ENCODE data around the gene INKA2.
"Not testable (repeated sequence)": the region's sequence is repeated elsewhere in the genome, so short reads cannot be mapped to it uniquely, and the experiment has no call there.

The INKA2 gene

DNA sequence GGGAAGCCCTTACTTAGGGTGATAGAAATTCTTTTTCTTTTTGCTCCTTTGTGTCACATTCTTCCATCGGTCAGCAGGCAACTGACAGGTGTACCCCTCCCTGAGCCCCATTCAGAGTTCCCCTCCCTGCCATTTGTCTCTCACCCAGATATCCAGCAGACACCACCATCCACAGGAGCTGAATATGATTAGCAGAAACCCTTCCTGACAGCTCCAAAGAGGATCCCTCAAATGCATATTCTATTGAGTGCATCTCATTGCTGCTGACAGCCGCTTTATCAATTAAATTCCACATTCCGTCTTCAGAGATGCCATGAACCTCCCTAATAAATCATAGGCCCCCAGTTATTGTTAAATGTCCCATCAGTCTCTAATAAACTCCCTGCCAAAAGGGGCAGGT, 10.4 kb upstream of the INKA2 start:
- DNase-seq = no peak

DNA sequence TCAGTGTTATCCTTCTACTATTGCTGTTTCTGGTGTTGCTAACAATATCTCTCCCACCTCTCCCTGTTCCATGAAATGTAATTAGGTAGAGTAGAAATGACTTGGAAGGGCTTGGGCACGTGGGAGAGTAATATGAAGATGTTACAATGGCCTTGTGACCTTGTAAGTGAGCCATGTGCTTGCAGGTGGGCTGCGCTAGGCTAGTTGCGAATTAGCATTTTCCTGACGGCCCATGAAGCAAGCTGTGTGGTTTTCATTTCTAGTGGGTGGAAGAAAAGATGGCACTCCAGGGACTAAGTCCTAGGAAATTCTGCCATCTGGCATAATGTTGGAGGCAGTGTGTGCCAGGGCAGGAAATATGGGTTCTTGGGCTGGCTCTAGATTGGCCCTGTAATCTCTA, 8.8 kb upstream of the INKA2 start:
- no peak for DNase-seq

DNA sequence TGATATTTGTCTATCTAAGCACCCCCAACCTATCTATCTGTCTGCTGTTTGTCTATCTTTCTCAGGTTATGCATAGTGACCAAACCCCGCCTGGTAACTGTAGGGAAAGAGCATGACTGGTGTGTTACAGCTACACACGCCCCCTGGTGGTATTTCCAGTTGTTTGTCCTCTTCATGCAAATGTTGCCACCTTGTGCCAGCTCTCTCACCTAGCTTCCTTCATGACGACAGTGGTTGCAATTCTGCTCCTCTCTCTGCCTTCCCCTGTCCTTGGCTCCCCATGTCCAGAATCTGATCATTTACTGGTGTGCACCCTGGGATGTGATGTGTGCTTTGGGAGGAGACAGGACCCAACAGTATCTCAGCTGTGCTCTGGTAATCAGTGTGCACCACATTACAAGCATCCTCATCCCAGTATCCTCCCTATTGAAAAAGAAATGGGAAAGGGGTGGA, 8.1 kb upstream of the INKA2 start:
- peak; percentile 50 for DNase-seq

DNA sequence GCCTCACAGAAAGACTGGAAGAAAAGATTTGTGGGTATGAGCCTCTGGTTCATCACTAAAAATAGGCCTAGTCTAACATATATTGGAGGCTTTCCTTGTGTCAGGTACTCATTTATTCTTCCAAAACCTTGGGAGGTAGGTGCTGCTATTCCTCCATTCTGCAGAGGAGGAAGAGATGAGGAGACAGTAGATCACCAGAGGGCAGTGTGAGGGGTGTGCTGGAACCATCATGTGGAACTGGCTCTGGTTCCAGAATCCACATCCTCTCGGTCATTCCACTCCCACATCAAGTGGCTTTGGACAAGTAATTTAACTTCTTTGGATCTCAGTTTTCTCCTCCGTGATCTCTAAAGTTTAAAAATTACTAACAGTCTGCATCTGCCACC, 7.4 kb upstream of the INKA2 start:
- DNase-seq = no peak

DNA sequence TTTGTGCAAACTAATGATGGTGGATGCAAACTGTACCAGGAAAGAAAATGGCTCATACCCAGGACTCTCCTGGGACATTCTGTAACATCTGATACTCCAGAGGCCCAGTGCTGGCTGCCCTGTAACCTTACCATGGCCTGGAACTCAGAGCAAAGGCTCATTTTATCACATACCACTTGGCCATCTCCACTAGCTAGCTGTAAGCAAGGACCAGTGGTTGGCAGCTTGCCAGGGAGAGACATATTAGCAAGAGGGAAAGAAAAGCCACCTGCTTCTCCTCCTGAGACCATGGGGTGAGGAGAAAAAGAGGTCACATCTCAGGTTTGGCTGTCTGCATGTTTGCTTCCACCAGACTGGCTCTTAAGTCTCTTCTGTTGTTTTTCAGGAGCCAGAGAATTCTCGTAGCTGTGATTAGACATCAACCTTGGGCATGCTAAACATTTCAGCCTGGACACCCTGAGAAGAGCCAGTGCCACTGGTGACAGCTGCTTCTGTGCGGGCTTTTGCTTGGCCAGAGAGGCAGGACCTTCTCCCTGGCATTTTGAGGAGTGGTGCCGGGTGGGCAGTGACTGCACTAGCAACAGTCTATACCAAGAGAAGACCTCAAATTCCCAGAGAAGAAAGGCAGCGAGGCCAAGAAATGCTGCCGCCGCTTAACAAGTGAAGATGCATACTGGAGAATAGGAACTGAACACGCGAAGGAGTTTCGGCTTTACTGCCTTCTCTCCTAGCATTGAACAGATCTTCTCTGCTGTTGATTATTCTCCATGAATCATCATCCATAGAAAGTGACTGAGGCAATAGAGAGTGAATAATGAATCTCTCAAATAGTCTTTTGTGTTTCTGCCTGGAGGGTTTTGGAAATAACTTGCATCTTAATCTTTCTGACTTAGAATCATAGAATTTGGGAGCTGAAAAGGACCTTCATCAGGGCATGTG, 6.7 kb upstream of the INKA2 start:
- DNase-seq = no peak

DNA sequence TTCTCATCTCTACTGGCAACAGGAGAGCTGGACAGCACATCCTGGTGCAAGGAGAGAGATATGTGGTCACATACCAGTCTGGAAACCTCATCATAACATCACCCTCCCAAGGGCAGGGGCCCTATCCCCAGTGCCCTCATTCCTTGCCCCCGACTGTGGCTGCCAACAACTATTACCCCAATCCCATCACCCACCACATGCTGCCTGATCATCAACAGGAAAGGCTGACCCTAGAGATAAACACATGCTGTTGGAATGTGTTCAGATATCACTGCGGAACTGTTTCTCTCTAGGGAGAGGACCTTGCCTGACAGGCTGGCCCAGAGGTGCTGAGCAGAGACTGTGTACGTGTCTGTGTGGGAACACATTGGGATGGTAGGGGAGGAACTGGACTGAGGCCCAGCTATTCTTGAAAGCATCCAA, 4.5 kb upstream of the INKA2 start:
- no peak for DNase-seq

DNA sequence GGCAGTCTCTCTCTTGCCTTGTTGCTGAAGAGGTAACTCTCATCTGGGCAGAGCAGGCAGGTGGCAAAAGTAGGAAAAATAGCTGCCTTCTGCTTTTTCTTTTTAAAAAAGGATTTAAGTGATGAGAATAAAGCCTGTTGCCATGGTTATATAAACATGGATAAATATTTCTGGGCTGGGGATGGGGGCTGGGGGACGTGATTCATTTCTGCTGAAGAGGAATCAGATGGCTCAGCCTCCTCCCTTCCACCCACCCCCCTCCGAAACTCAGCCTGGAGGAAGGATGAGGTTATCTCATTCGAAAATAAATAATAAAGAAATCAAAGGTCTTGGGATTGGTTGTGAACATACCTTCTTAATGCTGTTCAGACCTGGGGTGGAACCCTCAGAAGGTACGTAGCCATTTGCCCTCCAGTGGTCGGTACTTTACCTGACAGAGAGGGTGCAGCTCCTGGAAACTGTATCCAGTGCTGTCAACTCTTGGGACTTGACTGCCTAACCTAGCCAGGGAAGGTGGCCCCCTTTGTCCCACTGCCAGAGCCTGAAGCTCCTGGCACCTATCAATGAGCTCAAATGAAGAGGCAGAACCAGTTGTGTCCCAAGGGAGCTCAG, 3.8 kb upstream of the INKA2 start:
- no peak for DNase-seq

DNA sequence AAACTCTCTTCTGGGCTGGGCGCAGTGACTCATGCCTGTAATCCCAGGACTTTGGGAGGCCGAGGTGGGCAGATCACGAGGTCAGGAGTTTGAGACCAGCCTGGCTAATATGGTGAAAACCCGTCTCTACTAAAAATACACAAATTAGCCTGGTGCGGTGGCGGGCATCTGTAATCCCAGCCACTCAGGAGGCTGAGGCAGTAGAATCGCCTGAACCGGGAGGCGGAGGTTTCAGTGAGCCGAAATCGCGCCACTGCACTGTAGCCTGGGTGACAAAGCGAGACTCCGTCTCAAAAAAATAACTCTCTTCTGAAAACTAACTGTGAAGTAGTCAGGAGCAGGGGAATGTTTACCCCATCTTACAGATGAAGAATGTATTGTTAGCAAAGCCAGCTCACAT, 3.1 kb upstream of the INKA2 start:
- not testable (repeated sequence) for DNase-seq

DNA sequence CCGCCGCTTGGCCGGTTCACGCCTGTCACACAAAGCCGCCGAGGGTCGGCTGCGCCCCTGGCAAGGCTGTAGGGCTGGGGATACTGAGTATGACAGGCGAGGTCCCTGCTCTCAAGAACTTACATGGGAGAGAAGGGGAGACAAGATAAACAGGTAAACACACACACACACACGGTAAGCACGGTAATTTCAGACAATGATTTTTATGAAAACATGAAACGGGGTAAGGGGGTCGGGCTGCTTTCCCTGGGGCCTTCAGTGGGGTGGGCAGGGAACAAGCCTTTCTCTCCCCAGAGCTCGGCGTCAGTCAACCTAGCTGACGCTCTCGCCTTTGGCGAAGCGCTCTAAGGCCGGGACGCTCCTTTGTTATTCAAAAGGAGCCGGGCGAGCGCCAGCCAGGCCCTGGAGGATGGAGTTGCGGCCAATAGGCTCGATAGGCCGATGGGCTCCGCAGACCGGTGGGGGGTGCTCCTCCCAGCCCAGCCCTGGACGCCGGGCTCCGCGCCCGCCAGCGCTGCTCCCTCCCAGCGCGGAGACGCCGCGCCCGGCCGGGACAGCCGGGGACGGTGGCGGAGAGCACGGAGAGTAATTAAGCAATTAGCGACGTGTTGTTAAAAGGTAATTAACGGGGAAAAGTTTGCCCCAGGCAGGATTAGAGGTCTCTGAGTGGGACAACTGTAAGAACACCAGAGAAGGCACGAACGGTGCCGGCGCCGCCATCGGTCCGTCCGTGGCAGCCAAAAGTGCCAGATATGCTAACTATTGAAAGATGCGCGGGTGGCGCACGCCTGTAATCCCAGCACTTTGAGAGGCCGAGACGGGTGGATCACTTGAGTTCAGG, 950 bp upstream of the INKA2 start:
- no peak for DNase-seq

DNA sequence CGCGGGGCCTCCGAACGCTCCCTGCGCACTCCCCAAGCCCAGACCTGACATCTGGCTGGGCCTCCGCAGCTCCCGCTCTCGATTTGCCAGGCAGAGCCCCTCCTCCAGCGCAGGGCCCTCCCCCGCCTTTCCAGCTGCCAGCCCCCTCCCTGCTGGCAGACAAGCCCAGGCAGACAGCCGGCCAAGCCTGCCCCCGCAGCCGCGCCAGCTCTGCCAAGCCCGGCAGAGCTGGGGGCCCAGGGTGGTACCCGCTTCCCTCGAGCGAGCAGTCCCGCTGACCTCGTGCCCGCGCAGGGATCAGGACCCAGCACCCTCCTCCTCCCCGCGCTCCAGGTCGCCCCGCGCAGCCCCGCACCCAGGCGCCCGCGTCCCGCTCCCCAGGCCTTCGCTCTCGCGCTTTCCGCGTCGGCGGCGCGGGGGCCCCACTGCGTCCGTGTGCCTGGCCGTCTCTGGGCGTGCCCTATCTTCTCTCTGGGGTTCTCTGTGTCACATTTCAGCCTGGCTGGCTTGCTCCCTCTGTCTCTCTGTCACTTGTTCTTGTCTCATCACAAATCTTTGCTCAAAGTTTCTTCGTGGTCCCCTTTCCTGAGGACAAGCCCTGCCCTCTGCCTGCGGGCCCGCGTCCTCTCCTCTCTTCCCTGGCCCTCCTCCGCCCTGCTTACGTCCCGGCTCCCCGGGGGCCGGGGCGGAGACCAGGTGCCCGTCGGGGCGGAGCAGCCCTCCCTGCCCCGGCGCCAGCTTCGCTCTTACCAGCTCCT, 580 bp downstream of the INKA2 start:
- DNase-seq = peak; percentile 24

DNA sequence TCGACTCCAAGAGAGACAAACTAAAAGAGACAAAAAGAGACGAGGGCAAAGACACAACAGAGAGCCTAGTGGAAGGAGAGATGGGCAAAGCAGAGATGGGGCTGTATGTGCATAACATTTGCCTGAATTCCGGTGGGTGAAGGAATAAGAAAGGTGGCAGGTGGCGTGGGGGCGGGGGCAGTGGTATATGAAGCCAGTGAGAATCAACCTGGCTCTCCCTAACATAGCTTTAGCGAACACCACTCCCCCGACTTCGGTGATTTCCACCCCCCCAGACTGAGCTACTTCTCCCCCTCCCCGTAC, 1.1 kb downstream of the INKA2 start:
- no peak for DNase-seq

DNA sequence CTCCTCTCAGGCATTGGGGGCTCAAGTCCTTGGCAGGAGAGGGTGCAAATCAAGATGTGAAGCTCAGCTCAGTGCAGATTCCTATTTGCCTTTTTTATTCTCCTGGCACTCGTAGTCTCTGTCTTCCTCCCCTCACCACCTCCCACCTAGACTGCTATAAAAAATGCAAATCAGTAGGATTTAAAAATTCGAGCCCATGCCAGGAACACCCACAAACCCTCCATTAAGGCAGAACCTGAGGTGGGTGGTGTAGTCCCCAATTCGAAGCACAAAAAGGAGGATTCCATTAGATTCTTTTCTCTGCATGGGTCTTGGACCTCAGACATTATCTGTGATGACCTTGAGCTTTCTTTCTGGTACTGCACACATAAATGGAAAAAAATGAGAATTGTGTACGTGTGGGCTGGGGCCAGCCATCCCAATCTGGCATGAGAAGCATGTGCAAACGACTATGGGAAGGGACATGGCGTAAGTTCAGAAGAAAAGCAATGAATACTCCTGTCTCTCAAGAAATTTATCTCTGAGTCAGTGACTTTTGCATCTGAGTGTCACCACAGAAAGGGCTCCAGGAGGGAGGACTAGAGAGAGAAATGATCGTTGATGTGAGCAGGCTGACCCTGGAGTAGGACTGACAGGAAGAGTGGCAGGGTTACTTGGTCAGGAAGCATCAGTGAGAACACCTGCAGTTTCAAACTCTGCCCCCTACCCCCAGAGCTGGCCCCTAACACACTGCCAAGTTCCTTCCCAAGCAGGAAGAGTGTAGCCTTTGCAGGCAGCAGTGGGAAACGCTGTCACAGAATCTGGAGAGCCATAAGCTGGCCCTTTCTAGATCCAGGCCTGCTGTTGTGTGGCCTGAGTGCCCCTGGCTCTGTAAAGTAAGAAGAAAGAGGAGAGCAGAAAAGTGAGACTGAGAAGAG, 1.7 kb downstream of the INKA2 start:
- no peak for DNase-seq

DNA sequence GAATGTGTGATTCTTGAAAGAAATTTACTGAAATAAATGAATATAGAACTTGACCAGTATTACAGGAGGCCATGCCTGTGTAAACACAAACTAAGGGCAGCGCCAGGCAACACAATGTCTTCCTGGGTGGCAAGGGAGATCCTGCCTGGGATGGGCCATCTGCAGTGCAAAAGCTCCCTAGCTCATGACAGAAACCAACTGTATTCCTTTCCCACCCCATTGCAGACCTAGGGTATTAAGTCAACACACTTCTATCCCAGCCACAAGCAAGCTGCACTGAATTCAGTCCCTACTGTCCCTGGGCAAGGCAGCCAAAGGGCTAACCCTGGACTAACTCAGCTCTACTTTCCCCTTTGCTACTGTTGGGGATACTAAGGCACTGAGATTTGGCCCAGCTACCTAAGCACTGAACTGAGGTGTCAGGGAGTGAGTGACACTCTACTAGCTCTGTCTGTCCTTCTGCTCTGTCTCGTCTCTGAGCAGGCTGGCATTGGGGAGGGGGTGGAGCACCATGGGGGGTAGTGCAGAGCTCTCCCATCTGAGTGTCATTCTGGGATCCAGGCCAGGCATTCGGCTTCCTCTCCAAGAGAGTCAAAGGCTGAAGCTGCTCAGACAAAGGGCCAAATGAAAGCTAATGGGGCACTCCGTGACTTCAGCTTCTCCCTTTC, 2.5 kb downstream of the INKA2 start:
- DNase-seq = no peak

DNA sequence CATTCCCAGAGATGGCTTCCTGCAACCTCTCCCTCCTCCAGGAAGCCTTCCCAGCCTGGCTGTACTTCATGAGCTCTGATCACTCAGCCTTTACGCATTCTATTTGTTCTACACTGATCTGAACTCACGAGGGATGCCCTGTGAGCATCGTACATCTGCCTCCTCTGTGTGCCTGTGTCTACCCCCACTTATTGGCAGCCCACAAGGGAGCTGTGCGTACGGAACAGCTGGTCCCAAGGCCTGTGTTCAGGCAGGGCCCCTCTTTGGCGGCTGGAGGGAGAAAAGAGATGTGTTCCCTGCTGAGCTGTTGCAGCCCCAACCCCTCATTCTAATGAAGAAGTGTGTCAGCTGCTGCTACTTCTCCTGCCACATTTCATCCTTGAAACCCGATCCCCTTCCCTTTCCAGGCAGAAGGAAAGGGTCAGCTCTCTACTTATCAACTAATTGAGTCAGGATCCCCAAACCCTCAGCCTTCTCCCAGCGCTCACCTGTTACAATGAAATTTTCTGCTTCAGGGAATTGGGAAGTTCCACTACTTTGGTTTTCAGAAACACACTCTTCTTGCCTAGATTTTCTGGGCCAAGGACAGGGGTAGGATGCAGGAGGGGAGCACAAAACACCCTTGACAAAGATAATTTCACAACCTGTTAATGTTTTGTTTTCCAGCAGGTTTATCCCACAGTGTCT, 3.2 kb downstream of the INKA2 start:
- no peak for DNase-seq

DNA sequence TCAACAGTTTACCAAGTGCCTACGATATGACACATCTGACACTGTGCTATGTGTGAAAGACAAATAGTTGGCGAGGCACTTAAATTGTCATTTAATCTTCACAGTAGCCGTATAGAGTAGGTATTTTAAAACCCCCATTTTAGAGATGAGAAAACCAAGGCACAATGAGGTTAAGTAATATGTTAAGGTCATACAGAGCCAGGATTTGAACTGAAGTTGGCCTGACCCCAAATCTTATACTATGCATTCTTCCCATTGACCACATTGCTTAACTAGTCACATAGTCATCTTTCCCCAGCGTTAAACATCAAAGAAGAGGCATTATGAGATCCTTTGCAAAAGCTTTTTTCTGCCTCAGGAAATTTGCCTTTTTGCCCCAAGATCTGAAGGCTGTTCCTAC, 3.9 kb downstream of the INKA2 start:
- no peak for DNase-seq

DNA sequence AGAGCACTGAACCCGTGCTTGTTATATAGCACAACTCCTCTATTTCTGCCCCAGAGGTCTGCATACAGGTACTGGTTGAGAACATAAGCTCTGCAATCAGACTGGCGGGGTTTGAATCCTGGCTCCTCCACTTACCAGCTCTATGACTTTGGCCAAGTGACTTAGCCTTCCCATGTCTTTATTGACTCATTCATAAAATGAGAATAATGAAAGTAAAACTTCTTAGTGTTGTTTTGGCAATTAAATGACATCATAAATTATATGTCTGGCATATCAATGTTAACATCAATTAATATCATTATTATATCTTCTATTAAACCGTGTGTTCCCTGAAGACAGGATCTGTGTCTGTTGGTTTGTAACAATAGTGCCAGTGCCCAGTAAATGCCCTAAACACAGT, 4.3 kb downstream of the INKA2 start:
- no peak for DNase-seq

DNA sequence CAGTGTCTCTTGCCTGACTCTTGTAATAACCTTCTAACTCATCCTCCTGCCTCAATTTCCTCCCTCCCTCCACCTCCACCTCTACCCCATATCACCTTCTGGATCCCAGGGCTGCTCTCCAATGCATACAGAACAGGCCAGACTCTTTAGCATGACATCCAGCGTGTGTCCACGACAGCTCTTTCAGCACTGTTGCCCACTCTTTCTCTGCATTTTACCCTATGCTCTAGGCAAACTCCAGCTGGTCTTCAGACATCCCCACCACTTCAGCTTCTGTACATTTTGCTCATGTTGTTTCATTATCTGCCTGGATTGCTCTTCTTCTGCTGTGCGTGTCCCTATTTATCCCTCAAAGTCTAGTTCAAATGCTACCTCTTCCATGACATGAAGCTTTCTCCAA, 4.8 kb downstream of the INKA2 start:
- DNase-seq = no peak

DNA sequence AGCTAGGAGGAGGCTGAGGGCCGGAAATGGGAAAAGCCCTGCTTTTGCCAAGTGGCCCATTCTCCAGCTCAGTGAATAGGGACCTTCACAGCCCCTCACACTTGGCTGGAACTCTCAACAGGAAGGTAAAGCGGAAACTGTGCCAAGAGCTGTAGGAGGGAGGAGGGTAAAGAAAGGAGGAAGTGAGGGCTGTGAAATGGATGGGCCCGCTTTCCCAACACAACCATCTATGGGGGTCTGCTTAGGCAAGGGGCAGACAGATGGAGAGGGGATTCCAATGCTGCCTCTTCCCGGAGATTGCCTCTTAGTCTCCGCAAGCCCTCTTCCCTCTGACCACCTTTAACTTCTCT, 5.2 kb downstream of the INKA2 start:
- DNase-seq = no peak

DNA sequence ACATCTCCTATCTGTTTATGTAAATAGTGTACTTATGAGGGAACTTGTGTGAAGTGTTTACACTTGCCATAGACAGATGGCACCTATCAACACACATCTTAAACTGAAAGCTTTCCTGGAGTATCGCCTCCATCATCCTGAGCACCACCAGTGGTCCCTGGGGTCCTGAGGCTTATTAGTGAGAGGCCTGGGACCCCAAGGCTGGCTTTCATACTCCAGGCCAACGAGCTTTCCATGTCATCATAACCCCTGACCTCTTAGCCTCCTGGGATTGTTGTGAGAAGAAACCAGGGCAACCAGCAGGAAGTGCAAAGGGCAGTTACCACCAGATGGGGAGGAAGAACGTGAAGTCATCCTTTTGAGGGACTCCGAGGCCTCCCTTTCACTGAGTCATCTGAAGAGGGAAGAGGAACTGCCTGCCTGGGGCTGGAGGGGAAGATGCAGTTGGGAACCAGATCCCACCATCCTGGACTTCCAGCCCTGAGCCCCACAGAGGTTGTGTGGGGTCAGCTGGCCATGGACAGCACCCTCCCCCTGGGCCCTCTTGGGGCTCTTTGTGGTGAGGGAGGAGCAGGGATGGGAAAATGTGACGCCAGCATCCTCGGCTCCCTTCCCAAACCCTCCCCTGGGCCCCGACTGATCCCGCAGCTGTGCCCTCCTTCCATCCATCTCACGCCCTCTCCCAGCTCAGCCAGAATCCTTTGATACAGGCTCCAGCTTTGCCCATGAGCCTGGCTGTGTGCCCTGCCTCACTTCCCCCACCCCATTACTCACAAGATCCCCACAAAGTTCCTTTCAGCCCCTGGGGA, 5.8 kb downstream of the INKA2 start:
- no peak for DNase-seq

DNA sequence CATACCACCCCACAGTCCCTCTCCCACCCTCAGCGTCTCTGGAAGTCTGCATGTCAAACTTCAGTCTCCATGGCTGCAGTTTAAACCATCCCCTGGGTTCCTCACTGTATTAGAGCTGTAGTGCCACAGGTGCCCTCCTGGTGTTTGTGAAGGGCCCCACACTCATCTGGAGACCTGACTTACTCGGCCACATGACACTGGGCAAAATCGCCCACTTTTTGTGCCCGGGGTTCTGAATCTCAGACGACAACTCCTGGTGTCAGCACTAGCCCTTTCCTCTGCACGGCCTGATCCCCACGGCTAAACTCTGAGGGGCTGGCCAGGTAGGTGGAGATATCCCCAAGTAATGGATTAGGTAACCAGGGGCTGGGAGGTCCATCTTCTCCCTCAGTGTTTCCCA, 6.5 kb downstream of the INKA2 start:
- no peak for DNase-seq
